GM12878 (cell line): ENCODE results near the gene RILPL2. TPM values are rescaled to one million over a fixed set of nuclear protein-coding genes. Genes with fewer than 3 reads are reported as not detected.

Experiments
- ATAC-seq: fragments of 200-7000 bp; cut with Tn5 transposase; 3 replicates; pipeline ENCODE4 v1.9.1; 2020; ENCODE audit warnings: mild to moderate bottlenecking, moderate library complexity
- BruUV-seq: library from RNA; stranded (reverse); fragments of 400-500 nt; replicated peaks from 2 replicates; lab custom pipeline; 2021; lab: Mats Ljungman, UMichigan
- CTCF ChIA-PET: fragments of 300-600 bp; sonication (Branson Sonifier 250); formaldehyde crosslinking; extraction: SDS; loops from one replicate; lab custom pipeline; 2021; ENCODE audit warnings: inconsistent platforms; lab: Yijun Ruan, JAX
- POLR2A ChIA-PET: fragments of 350-600 bp; formaldehyde crosslinking; extraction: SDS; loops from one replicate; lab custom pipeline; 2021; ENCODE audit warnings: inconsistent platforms; lab: Charles Lee
- RAD21 ChIA-PET: fragments of 300-600 bp; sonication (Branson Sonifier 250); formaldehyde crosslinking; loops from one replicate; lab custom pipeline; 2023; ENCODE audit warnings: antibody characterized with exemption; ENCODE audit not compliant: unreplicated experiment; lab: Charles Lee
- SMC1A ChIA-PET: fragments of 300-600 bp; sonication (Branson Sonifier 250); formaldehyde crosslinking; loops from one replicate; lab custom pipeline; 2023; ENCODE audit not compliant: unreplicated experiment, uncharacterized antibody; lab: Charles Lee
- DNase-seq: peaks from one replicate; pipeline ENCODE4 v3.0.0-alpha.2; 2011; ENCODE audit warnings: low read depth, low spot score
- FAIRE-seq: peaks from 3 replicates; lab custom pipeline; 2011; peaks lifted over from hg19 to GRCh38; lab: Jason Lieb, UNC
- H2AFZ ChIP-seq: 2 replicates; pipeline ENCODE4 v1.6.0; 2011; ENCODE audit warnings: low read depth, low read length, control low read depth; ENCODE audit not compliant: control insufficient read depth
- H3K27ac ChIP-seq: 2 replicates; pipeline ENCODE4 v1.5.1; 2011; ENCODE audit warnings: control low read depth; ENCODE audit not compliant: control insufficient read depth, insufficient read depth
- H3K27me3 ChIP-seq, 2 experiments: replicated peaks in 1 of 2; 2 replicates each; pipeline versions ENCODE4 v1.6.0 to v1.6.1; 2011; ENCODE audit warnings: low read length in 1 of 2; ENCODE audit not compliant: control insufficient read depth in 2 of 2, insufficient read depth in 2 of 2
- H3K36me3 ChIP-seq, 2 experiments: 2 replicates each; pipeline ENCODE4 v1.5.1; 2011; ENCODE audit warnings: low read length in 1 of 2; ENCODE audit not compliant: control insufficient read depth in 2 of 2, insufficient read depth in 2 of 2
- H3K4me1 ChIP-seq: 2 replicates; pipeline ENCODE4 v1.6.1; 2011; ENCODE audit warnings: mild to moderate bottlenecking, low read length, moderate library complexity, mixed read lengths; ENCODE audit not compliant: control insufficient read depth, insufficient read depth
- H3K4me2 ChIP-seq: 2 replicates; pipeline ENCODE4 v1.6.0; 2011; ENCODE audit warnings: control low read depth; ENCODE audit not compliant: control insufficient read depth, insufficient read depth
- H3K4me3 ChIP-seq: fragments of 200-600 bp; sonication (generic); 2 replicates; pipeline ENCODE4 v1.5.1; 2016
- H3K79me2 ChIP-seq: 2 replicates; pipeline ENCODE4 v1.6.0; 2011; ENCODE audit warnings: low read length; ENCODE audit not compliant: control insufficient read depth, insufficient read depth
- H3K9ac ChIP-seq: 2 replicates; pipeline ENCODE4 v1.8.0; 2011; ENCODE audit warnings: low read length, control low read depth, mixed read lengths; ENCODE audit not compliant: control insufficient read depth, insufficient read depth
- H3K9me3 ChIP-seq: replicated peaks from 3 replicates; pipeline ENCODE4 v1.5.1; 2011; ENCODE audit warnings: mild to moderate bottlenecking, low read length; ENCODE audit not compliant: control insufficient read depth, insufficient read depth
- H4K20me1 ChIP-seq: 2 replicates; pipeline ENCODE4 v1.6.0; 2011; ENCODE audit not compliant: control insufficient read depth, insufficient read depth
- ATF3 ChIP-seq: IDR thresholded peaks from 2 replicates; pipeline ENCODE4 v1.6.1; 2011; ENCODE audit warnings: low read depth, mild to moderate bottlenecking, low read length, moderate library complexity, borderline replicate concordance; ENCODE audit errors: extremely low read depth
- BMI1 ChIP-seq: fragments of 450-650 bp; IDR thresholded peaks from 2 replicates; pipeline ENCODE4 v1.6.1; 2016; ENCODE audit warnings: mild to moderate bottlenecking, moderate library complexity, borderline replicate concordance
- BRCA1 ChIP-seq: IDR thresholded peaks from 2 replicates; pipeline ENCODE4 v1.6.1; 2011; ENCODE audit warnings: low read depth, low read length, improper control_type of control experiment
- CBX3 ChIP-seq: fragments of 200-600 bp; sonication (generic); IDR thresholded peaks from 2 replicates; pipeline ENCODE4 v1.6.1; 2016; ENCODE audit warnings: low read depth, borderline replicate concordance
- EP300 ChIP-seq, 2 experiments: fragments of 150-350 bp in 1 of 2; IDR thresholded peaks; 2 replicates each; pipeline ENCODE4 v1.6.1; 2011 to 2012; ENCODE audit warnings: low read depth in 2 of 2, low read length in 2 of 2, borderline replicate concordance in 1 of 2, improper control_type of control experiment in 1 of 2, inconsistent platforms in 1 of 2; ENCODE audit not compliant: control insufficient read depth in 1 of 2
- ETV6 ChIP-seq, 2 experiments: fragments of 450-650 bp in 1 of 2; IDR thresholded peaks in 1 of 2; conservative IDR thresholded peaks in 1 of 2; 2 replicates each; pipeline ENCODE4 v1.6.1; 2014; ENCODE audit warnings: antibody characterized with exemption in 1 of 2, borderline replicate concordance in 1 of 2, low read depth in 1 of 2, mild to moderate bottlenecking in 1 of 2, moderate library complexity in 1 of 2
- EZH2 ChIP-seq: IDR thresholded peaks from 2 replicates; pipeline ENCODE4 v1.6.1; 2012; ENCODE audit warnings: low read depth, mild to moderate bottlenecking, control low read depth, inconsistent platforms, low read length, borderline replicate concordance; ENCODE audit not compliant: control insufficient read depth
- HSF1 ChIP-seq: fragments of 150-350 bp; IDR thresholded peaks from 2 replicates; pipeline ENCODE4 v1.6.1; 2014; ENCODE audit warnings: mild to moderate bottlenecking, low read depth, low read length
- IRF3 ChIP-seq: fragments of 450-650 bp; IDR thresholded peaks from 2 replicates; pipeline ENCODE4 v1.6.1; 2014; ENCODE audit warnings: mild to moderate bottlenecking
- JUNB ChIP-seq: IDR thresholded peaks from 2 replicates; pipeline ENCODE4 v1.6.1; 2016; ENCODE audit warnings: antibody characterized with exemption, mild to moderate bottlenecking
- MXI1 ChIP-seq: fragments of 150-350 bp; IDR thresholded peaks from 2 replicates; pipeline ENCODE4 v1.6.1; 2011; ENCODE audit warnings: low read depth, mild to moderate bottlenecking, inconsistent platforms, low read length, improper control_type of control experiment
- PML ChIP-seq: IDR thresholded peaks from 2 replicates; pipeline ENCODE4 v1.6.1; 2012; ENCODE audit warnings: low read length, inconsistent platforms
- POLR2A ChIP-seq: IDR thresholded peaks from 2 replicates; pipeline ENCODE4 v1.6.1; 2011; ENCODE audit warnings: low read depth, mild to moderate bottlenecking, low read length
- RCOR1 ChIP-seq: conservative IDR thresholded peaks from 2 replicates; pipeline ENCODE4 v1.6.1; 2012; ENCODE audit warnings: low read depth, low read length, improper control_type of control experiment
- RUNX3 ChIP-seq: IDR thresholded peaks from 2 replicates; pipeline ENCODE4 v1.6.1; 2012; ENCODE audit warnings: low read length, inconsistent platforms
- SREBF2 ChIP-seq: IDR thresholded peaks from 2 replicates; pipeline ENCODE4 v1.6.1; 2012; ENCODE audit warnings: mild to moderate bottlenecking, low read length
- ZNF207 ChIP-seq: fragments of 450-650 bp; IDR thresholded peaks from 2 replicates; pipeline ENCODE4 v1.6.1; 2014; ENCODE audit warnings: antibody characterized with exemption, mild to moderate bottlenecking, borderline replicate concordance
- WGBS: methylation state at CpG from one replicate; pipeline ENCODE4 v1.1.6; 2016; ENCODE audit warnings: low lambda C conversion rate; ENCODE audit not compliant: insufficient replicate concordance, insufficient coverage; ENCODE audit errors: missing lambda C conversion rate; 5-methylcytosine and 5-hydroxymethylcytosine counted together
- in situ Hi-C: fragments of 300-500 bp; cut with MboI; formaldehyde crosslinking; loops from 9 replicates; pipeline ENCODE4 v1.14.3; 2018; ENCODE audit warnings: mixed read lengths
- intact Hi-C: fragments of 100-400 bp; cut with micrococcal nuclease; formaldehyde crosslinking; loops from one replicate; pipeline ENCODE4 v1.14.2; 2022; ENCODE audit not compliant: unreplicated experiment
- polyA plus RNA-seq, 11 experiments: library from polyadenylated mRNA; depleted of rRNA in 4 of 11; unstranded in 6 of 11; stranded (reverse) in 5 of 11; fragments of >200 nt; fragmentation: Nextera tagmentation in 4 of 11; fragmentation: Illumina TruSeq in 1 of 11; extraction: Ambion mirVana in 4 of 11; extraction: Trizol in 1 of 11; gene quantifications; 1 replicate in 1 of 11; 2 replicates in 10 of 11; pipeline versions ENCODE4 v1.2.1 to v1.2.3, GENCODE V29; 2011 to 2016; ENCODE audit warnings: inconsistent platforms in 2 of 11, missing spikeins in 2 of 11, low read depth in 1 of 11
- total RNA-seq, 4 experiments: library from RNA; depleted of rRNA in 3 of 4; stranded (reverse); fragments of >200 nt in 3 of 4; fragmentation: Illumina TruSeq in 1 of 4; extraction: Trizol in 1 of 4; gene quantifications; 2 replicates each; pipeline versions ENCODE4 v1.2.1 to v1.2.3, GENCODE V29; 2013 to 2021

RILPL2 gene
- total and polyA plus RNA-seq, 10 of the 15 experiments (the other 5 are each of a cell fraction or from before 2014, with no cell fraction given): 3.5 to 38.5 (median 19.7) TPM

- no peak for TF ChIP-seq HSF1
- TF ChIP-seq, all 136 proteins: peak for 4
Measured at GRCh38 chr12:123384318-123384993, 52.0 kb downstream of the RILPL2 start (continued).

GRCh38 chr12:123382684-123383083 is 53.8 kb downstream of the RILPL2 start:
- TF ChIP-seq IRF3: no peak
- no peak for TF ChIP-seq BMI1
- TF ChIP-seq CBX3: no peak
- TF ChIP-seq ETV6 (conservative IDR thresholded peaks at IDR 0.05 in 1 of 2, IDR thresholded peaks at IDR 0.05 in 1 of 2; ENCODE audit: borderline replicate concordance in 1 of 2, low read depth in 1 of 2): no peak
- TF ChIP-seq POLR2A: no peak
- TF ChIP-seq EZH2: no peak
- no peak for TF ChIP-seq EP300 (IDR thresholded peaks at IDR 0.05; ENCODE audit: borderline replicate concordance in 1 of 2, control insufficient read depth in 1 of 2, low read depth in 2 of 2, low read length in 2 of 2)
- no peak for TF ChIP-seq RUNX3
- no peak for TF ChIP-seq PML
- no peak for TF ChIP-seq ATF3
- no peak for TF ChIP-seq BRCA1
- TF ChIP-seq JUNB: no peak
- no peak for TF ChIP-seq MXI1
- TF ChIP-seq SREBF2: no peak
- TF ChIP-seq ZNF207: no peak
- TF ChIP-seq RCOR1: no peak
- no peak for FAIRE-seq
- ATAC-seq: no peak
- ChIA-PET RAD21 (interaction anchor here (1.0 to 1.1 kb wide), 2 partner anchors 86 to 105 kb away, joined by 4 read pairs; no protein-coding TSS in a partner anchor), CTCF (interaction anchor here (1.4 to 1.8 kb wide), 3 partner anchors 17 to 46 kb away, joined by 6 to 13 read pairs (median 9); no protein-coding TSS in a partner anchor), SMC1A (interaction anchor here (2.2 kb wide), 1 partner anchor 77 kb away, joined by 15 read pairs; no protein-coding TSS in a partner anchor), POLR2A (interaction anchor here (0.6 to 2.1 kb wide), 2 partner anchors 13 to 51 kb away, joined by 6 to 8 read pairs; no protein-coding TSS in a partner anchor)
- Histone ChIP-seq H3K9ac (no peak overlapping the region), H2AFZ (no peak overlapping the region), H3K36me3 (no peaks in the 10 kb centered on the region), H3K9me3 (no peaks in the 10 kb centered on the region), H3K4me2 (no peak overlapping the region), H3K79me2 (peaks cover 27% of the 10 kb centered on the region), H3K4me1 (peaks cover 15% of the 10 kb centered on the region), H3K27me3 (no peaks in the 10 kb centered on the region), H4K20me1 (no peaks in the 10 kb centered on the region), H3K27ac (no peak overlapping the region), H3K4me3 (no peak overlapping the region)
- WGBS: over 99% methylated on average over 11 of the region's 14 CpGs
- in situ Hi-C loops (no loop called here), intact Hi-C loops (loop anchor here (1.0 kb wide), 1 partner anchor 17 kb away; no protein-coding TSS in a partner anchor)
- BruUV-seq: no TSS peak
- DNase-seq: no peak
